ENCODE measurements around the gene FCGBP.

The FCGBP gene

DNA sequence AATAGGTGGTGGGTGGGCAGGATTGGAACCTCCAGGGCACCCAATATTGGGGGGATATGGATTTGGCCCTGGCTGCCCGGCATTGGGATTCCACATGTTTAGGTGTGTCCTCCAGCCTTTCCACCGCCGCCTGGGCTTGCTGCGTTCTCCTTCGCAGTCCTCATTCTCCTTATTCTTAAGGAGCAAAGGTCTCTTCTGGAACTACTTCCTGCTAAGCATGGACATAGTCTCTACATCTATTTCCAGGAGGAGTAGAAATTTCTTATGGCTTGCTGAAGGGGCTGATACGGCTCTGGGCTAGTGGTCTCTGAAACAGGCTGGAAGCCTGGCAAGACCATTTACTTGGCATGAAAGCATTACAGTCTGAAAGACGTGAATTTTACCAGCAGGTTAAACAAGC, 9.2 kb upstream of the FCGBP start:
- no peak for FAIRE-seq

DNA sequence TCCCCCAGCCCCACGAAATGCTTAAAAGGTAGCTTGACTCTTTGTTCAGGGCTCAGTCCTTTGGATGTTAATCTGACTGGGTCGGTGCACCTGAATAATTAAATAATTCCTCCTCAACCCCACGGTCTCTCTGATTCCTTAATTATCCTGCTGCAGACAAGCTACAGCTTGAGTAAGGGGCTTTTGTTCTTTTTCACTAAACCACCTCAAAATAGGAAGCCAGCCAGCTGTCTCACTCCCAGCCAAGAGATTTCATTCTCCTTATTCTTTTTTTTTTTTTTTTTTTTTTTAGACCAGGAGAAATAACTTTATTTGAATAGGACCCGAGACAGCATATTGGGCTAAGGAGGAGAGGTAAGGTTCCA, 7.9 kb upstream of the FCGBP start:
- FAIRE-seq, result no peak

DNA sequence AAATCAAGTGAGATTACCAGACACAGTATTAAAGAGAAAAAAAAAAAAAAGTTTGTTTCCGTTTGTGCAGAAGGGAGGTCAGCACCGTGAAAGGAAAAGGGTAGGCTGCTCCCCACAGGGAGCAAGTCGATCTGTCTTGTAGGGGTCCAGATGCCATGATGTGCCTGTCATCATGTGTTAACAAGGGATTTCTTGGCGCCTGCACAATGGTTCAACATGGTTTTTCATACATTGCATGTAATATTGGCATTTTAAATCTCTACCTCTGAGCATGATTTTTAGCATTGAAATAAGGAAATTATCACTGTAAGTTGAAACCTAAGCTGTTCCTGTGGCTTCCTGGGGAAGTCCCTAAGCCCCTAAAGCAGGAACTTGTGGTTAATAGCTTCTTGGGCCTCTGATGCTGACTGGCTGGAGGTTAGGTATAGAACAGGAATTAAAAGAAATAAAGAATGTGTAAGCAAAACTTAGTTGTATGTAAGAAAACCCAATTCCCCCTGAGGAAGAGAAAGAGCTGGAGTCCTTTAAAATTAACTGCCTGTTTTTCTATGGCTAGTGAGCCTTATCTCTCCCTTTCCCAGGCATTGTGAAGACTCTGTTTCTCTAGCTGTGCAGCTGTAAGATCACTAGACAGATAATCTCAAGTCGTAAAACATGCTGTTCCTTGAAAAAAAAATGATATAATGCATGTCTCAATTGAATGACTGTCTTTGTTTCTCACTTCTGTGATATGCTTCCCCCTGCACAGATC, 7.4 kb upstream of the FCGBP start:
- no peak for FAIRE-seq

DNA sequence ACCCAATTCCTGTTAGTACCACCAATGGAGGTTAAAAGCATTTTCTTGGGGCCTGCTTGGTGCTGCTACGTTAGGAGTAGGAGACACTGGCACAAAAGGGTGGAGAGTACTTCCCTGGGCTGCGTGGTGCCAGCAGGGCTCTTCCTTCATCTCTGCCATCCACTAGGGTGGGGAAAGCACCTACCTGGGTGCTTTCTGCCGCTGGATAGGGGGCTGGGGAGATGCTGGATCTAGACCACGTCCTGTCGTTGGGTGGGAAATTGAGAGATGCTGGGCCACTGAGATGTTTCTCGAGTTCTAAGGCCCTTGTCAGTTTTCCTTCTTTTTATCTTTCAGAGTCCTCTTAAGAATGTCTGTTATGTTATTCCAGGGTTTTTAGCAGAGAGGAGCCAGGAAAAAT, 6.7 kb upstream of the FCGBP start:
- FAIRE-seq, result no peak

DNA sequence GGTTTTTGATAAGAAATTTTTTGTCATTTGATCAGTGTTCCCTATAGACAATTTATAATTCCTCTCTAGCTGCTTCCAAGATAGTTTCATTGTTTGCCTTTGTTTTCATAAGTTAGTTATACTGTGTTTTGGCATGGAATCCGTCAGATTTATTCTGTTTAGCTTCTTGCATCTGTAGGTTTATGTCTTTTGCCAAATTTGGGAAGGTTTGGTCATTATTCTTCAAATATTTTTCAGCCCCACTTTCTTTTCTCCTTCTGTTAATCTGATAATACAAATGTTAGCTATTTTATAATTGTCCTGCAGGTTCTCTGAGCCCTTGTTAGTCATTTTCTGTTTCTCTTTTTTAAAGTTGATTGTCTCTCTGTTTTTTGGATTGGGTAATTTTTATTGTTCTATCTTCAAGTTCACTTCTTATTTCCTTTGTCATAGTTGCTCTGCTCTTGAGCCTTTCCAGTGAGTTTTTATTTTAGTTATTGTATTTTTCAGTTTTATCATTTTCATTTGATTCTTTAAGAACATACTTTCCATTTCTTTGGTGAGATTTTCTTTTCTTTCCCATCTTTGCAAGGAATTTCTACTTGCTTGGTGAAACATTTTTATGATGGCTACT, 5.9 kb upstream of the FCGBP start:
- FAIRE-seq, result no peak

DNA sequence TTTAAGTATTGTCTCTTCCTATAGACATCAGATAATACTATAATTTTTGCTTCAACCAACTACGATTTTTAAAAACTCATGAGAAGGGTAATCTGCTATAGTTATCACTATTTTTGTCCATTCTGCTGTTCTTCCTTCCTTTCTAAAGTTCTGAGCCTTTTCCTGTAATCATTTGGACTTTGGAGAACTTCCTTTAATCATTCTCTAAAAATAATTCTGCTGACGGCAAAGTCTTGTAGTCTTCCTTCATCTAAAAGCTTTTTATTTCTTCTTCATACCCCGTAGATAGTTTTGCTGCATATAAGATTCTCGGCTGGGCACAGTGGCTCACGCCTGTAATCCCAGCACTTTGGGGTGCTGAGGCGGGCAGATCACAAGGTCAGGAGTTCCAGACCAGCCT, 5.1 kb upstream of the FCGBP start:
- FAIRE-seq, result no peak

DNA sequence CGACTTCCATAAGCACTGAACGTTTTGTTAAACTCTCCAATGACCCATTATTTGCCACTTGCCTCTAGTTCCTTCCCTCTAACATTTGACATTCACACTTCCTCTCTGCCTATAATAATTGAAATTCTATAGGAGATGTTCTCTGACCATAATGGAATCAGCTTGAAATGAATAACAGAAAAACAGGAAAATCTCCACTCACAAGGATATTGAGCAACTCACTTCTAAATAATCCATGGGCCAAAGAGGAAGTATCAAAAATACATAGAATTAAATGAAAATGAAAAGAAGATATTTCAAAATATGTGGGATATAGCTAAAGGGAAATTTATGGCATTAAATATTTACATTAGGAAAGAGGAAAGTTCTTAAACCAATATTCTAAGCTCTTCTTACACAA, 3.4 kb upstream of the FCGBP start:
- FAIRE-seq, result no peak

DNA sequence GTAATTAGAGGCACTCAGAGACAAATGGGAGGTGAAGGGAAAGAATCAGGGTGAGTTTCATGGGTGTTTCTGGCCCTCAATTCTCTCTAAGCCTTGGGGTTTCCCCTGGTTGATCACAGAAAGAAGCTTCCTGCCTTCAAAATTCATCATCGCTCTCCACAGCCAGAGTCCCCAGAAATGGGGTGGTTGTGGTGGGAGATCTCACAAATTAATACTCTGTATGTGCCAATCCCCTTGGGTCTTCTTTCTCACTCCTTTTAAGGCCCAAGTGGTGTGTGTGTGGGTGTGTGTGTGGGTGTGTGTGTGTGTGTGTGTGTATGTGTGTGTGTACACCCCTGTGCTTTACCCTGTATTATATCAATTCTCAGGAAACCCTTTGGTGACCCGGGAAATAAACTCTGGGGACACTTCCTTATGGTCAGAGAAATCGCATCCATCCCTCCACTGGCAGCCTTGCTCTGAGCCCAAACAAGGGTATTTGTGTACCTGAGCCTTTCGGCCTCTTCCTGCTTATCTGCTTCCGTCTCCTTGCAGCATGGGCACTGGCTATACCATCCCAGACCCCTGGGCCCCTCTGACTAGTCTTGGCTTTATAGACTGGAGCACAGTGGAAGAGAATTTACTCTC, 2.8 kb upstream of the FCGBP start:
- FAIRE-seq, result no peak

DNA sequence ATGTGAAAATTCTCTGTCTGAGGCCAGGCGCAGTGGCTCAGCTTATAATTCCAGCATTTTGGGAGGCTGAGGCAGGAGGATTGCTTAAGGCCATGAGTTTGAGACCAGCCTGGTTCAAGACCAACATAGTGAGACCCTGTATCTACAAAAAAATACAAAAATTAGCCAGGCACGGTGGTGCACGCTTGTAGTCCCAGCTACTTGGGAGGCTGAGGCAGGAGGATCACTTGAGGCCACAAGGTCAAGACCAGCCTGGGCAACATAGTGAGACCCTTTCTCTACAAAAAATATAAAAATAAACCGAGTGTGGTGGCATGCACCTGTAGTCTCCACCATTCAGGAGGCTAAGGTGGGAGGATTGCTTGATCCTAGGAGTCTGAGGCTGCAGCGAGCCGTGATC, 2.2 kb upstream of the FCGBP start:
- FAIRE-seq, result no peak

DNA sequence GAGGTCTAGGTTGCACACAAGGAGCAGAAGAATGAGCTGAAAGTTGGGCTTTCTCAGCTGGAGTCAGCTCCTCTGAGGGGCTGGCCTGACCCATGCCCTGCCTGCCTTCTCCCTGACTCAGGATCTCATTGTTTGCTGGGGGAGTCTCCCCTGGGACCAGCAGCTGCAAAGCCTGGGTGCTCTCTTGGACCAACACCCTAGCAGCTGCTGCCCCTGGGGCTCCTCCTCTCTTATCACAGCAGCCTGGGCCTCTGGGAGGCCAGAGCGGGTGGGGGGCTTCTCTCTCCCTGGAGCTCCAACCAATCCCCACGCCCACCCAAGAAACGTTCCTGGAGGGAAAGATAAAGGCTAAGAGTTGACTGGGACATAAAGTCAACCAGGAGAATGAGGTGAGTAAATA, 1.6 kb upstream of the FCGBP start:
- FAIRE-seq, result no peak

DNA sequence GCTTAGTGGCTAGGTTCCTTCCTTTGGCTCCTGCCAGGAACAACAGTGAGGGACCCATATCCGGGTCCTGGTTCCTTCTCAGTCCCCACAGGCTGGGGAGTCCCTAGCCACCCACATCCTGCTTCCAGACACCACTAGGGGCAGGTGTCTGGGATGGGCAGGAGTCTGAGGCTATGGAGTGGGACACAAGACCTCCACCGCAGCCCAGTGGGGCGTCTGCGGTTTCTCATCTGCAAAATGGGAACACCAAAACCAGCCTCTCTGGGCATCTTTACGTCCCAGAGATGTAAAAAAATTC, 879 bp upstream of the FCGBP start:
- FAIRE-seq, result no peak

DNA sequence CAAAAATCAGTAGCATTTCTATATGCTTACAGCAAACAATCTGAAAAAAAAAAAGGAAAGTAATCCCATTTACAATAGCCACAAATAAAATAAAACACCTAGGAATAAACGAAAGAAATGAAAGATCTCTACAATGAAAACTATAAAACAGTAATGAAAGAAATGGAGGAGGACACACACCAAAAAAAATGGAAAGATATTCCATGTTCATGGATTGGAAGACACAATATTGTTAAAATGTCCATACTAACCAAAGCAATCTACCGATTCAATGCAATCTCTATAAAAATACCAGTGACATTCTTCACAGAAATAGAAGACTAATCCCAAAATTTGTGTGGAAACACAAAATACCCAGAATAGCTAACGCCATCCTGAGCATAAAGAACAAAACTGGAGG, 4.7 kb downstream of the FCGBP start:
- no peak for FAIRE-seq

DNA sequence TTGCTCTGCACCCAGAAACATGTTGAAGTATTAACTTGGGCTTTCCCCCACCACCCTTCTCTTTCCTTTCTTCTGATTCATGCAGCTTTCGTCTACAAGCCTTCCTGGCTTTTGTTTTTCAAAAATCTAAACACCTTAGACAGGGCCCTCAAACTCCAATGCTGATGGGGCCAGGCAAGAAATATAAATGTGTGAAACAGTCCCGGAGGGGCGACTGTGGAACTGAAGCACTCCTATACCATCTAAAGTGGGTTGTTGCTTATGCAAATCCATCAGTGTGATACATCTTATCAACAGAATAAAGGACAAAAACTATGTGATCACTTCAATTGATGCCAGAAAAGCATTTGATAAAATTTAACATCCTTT, 6.1 kb downstream of the FCGBP start:
- FAIRE-seq, result no peak

DNA sequence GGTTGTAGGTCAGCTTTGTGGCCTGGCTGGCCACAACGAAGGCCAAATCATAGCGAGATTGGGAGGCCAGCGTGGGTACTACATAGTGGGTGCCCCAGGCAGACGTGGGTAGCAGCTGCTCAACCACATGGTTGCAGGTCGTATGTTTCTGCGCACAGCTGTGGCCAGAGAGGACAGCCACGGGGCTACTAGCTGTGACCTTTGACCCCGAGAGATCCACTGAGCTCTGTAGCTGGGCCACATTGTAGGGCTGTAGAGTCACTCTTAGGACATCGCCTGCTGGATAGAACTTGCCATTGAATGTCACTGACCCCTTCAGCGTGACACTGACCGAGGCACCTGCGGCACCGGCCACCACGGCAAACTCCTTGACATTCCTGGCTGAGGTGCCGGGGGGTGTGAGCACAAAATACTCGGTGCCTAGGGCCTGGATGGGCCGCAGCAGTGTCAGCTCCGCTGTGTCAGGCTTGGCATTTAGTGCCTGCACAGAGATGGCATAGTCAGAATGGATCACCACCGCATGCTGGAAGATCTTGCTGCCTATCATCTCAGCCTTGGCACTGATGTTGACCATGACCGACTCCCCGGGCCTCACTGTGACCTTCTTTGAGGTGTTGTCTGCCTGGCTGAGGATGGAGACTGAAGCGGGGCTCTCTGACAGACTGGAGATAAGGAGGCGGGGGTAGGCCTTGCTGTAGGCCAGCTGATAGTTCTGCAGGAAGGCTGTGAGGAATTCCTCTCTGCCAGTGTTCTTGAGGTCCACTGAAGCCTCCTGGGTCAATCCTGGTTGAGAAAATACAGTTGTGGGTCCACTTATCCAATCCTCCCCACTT, 6.7 kb downstream of the FCGBP start:
- no peak for FAIRE-seq

DNA sequence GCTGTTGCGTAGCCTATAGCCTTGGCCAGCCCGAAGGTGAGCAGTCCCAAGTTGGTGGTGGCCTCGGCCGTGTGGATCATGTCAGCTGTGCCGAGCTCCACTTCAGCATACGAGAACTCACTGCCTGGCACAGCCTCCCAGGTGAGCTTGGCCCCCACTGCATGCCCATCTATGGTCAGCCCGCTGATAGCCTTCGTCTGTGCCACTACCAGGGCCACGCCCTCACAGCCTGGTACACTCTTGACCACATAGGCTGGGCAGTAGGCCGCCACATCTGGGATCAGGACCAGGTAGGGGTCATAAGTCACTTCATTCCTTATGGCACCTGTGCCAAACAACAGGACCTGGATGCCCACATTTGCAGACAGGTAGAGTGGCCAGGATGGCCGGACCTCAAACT, 7.4 kb downstream of the FCGBP start:
- FAIRE-seq, result no peak

DNA sequence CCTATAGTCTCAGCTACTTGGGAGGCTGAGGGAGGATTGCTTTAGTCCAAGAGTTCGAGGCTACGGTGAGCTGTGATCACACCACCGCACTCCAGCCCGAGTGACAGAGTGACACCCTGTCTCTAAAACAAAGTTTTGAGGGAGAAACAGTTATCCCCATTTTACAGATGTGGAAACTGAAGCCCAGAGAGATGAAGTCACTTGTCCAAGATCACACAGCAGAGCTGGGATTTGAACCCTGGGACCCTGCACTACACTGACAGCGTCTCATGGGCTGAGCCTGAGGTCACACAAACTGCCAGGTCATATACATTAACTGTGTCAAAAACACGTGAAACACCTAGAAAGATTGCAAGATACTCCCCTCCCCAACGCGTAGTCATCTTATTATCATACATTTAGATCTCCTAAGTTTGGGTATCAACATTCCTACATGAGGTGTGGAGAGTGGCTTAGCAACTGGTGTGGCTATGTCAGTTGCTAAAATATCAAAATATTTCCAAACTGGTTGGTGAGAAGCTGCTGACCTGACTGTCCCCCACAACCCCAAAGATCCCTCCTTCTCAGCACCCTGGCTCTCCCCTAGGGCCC, 8.2 kb downstream of the FCGBP start:
- FAIRE-seq, result no peak

DNA sequence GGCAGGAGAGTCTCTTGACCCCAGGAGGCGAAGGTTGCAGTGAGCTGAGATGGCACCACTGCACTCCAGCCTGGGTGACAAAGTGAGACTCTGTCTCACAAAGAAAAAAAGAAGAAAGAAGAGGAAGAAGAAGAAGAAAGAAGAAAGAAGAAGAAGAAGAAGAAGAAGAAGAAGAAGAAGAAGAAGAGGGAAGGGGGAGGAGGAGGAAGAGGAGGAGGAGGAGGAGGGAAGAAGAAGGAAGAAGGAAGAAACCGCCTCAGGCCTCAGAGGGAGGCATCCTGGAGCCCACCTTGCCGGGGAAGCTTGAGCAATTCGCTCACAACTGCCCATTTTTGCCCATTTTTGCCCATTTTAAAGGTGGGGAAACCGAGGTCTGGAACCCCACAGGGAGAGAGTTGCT, 9.5 kb downstream of the FCGBP start:
- FAIRE-seq, result no peak

DNA sequence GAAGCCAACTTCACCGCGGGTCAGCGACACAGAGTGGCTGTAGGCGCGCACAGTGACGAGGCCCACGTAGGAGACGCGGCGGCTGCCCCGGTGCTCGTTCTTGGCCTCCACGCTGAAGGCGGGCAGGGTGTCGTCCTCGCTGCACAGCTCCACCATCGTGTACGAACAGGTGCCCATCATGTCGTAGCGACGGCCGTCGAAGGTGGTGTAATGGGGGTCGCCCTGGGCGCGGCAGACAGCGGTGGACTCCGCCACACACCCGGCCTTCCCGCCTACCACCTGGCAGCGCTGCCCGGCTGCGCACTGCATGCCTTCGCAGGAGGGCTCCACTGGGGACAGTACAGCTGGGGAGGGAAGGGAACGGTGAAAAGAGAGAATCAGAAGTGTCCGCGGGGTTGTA, 10.0 kb downstream of the FCGBP start:
- FAIRE-seq, result no peak

DNA sequence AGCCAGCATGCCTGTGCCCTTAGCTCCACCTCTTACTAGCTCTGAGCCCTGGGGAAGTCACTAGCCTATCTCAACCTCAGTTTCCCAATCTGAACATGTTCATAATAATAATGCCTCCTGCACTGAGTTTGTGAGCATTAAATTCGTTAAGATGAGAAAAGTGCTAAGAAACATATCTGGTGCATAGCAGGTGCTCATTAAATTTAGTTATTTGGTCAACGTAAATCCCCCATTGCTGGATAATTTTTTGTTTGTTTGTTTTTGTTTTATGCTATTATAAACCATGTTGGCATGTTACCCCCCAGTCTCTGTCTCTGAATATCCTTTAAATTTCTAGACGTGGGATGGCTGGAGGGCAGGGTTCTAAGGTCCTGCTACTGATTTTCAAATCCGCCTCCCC, 10.6 kb downstream of the FCGBP start:
- FAIRE-seq, result no peak

DNA sequence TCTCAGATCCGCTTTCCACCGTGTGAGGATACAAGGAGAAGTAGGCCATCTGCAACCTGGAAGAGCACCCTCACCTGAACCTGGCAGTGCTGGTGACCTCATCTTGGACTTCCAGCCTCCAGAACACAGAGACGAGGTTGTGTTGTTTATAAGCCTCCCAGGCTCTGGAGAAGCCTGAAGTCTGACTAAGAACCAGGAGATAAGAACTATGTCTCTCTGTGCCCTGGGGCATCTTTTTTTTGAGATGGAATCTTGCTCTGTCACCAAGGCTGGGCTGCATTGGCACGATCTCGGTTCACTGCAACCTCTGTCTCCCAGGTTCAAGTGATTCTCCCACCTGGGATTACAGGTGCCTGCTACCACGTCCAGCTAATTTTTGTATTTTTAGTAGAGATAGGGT, 14.5 kb downstream of the FCGBP start:
- FAIRE-seq, result no peak

DNA sequence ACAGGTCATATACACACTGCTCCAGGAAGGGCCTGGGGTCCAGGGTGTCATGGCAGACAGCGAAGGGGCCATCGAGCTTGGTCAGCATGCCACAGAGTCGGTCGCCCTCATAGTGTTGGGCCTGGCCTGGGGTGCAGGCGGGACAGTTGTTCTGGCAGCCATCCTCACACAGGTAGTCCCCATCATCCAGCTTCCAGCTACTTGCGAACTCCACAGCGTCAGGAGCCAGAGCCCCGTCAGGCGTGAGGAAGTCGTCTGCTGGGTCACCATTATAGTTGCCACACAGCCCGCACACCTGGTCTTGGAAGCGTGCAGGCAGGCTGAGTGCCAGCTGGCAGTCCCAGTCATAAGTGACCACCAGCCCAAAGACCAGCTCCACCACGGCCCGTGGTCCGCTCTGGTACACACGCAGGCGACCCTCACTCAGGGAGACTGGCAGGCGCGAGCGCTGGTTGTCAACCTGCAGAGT, 16.2 kb downstream of the FCGBP start:
- no peak for FAIRE-seq

DNA sequence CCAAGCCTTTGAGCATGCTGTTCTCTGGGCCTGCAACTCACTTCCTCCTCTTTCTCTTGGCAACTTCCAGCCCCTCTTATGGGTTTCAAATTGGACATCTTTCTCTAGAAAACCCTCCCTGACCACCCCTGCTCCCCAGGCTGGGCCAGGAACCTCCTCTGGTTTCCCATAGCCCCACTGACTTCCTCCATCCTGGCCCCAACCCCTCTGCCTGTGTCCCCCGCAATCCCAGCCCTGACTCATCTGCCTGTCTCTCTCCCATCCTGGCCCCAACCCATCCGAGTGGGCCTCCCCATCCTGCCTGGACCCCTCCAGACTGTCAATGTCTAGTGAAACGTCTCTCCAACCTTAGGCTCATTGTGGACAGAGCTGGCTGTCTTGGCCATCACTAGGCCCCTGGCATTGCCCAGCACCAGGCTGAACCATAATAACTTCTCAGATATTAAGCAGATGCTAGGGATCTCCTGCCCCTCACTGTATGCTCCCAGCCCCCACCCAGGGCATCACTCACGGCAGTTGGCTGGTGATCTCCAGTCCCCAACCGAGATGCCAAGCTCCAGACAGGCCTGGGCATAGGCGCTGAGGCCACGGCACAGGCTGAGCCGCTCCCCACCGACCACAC, 16.8 kb downstream of the FCGBP start:
- FAIRE-seq, result no peak

DNA sequence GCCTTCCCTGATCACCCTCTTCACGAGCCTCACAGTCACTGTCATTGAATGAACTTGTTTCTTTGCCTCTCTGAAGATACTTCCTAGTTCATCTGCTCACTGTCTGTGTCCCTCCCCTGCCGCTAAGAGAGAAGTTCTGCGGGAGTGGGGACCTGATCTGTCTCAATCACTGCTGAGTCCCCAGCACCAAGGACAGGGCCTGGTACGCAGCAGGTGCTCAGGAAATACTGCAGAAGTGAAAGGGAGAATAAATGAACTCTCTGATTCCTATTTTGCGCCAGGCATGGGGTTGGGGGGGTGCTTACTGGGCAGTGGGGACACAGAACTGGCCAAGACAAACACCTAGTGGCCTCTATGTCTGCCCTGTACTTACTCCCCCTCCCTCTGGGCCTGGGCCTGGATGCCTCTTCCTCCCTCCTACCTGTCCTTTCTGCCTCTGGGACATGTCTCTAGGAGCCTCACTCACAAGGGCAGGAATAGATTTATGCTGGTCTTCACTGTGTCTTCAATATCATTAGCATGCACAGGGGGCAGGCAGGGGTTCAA, 17.5 kb downstream of the FCGBP start:
- no peak for FAIRE-seq
